PC-3 (cell line): Measurements from ENCODE around the gene OLFM2.

Experiments used
- EZH2 ChIP-seq: fragments of 300-600 bp; sonication (generic); IDR thresholded peaks from one replicate; pipeline ENCODE4 v1.6.1; 2017; ENCODE audit warnings: antibody characterized with exemption, mild to moderate bottlenecking, low read length; ENCODE audit not compliant: unreplicated experiment
- TF ChIP-seq, protein P1 (sequence below): fragments of 300-600 bp; sonication (generic); conservative IDR thresholded peaks from 2 replicates; pipeline ENCODE4 v1.5.1; 2017; ENCODE audit warnings: antibody characterized with exemption, low read depth, mild to moderate bottlenecking, low read length

DNA sequence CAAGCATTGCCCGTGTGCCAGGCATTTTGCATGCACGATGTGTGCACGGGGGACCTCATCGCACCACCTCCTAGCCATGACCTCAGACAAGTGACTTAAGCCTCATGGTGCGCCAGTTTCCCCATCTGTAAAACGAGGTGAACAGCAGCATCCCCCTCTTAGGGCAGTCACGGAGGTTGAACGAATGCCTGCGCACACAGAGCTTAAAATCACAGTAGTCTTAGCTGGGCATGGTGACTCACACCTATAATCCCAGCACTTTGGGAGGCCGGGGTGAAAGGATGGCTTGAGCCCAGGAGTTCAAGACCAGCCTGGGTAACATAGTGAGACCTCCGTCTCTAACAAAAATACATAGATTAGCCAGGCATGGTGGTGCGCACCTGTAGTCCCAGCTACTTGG is 52.6 kb downstream of the OLFM2 start:
- TF ChIP-seq EZH2, result no peak
- TF ChIP-seq, protein P1, sequence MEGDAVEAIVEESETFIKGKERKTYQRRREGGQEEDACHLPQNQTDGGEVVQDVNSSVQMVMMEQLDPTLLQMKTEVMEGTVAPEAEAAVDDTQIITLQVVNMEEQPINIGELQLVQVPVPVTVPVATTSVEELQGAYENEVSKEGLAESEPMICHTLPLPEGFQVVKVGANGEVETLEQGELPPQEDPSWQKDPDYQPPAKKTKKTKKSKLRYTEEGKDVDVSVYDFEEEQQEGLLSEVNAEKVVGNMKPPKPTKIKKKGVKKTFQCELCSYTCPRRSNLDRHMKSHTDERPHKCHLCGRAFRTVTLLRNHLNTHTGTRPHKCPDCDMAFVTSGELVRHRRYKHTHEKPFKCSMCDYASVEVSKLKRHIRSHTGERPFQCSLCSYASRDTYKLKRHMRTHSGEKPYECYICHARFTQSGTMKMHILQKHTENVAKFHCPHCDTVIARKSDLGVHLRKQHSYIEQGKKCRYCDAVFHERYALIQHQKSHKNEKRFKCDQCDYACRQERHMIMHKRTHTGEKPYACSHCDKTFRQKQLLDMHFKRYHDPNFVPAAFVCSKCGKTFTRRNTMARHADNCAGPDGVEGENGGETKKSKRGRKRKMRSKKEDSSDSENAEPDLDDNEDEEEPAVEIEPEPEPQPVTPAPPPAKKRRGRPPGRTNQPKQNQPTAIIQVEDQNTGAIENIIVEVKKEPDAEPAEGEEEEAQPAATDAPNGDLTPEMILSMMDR, result no peak
